GM10248 (cell line): ENCODE data around the gene HOXA7.

ENCODE experiments used
- CTCF ChIA-PET: fragments of 300-600 bp; sonication (Branson Sonifier 250); formaldehyde crosslinking; extraction: SDS; loops from one replicate; lab custom pipeline; 2021; ENCODE audit warnings: antibody characterized with exemption; lab: Yijun Ruan, JAX
- POLR2A ChIA-PET: fragments of 350-650 bp; sonication (Branson Sonifier 250); formaldehyde crosslinking; extraction: SDS; loops from one replicate; lab custom pipeline; 2020; ENCODE audit warnings: antibody characterized with exemption; lab: Yijun Ruan, JAX
- DNase-seq: peaks from one replicate; pipeline ENCODE4 v3.0.0; 2012; ENCODE audit errors: extremely low spot score
- CTCF ChIP-seq: IDR thresholded peaks from 2 replicates; pipeline ENCODE4 v1.5.1; 2012; ENCODE audit warnings: mild to moderate bottlenecking, low read depth; ENCODE audit errors: extremely low read depth, missing control alignments, control extremely low read depth

HOXA7 gene

GRCh38 chr7:27198138-27198841, 41.8 kb upstream of the HOXA7 start:
- CTCF ChIA-PET, result interaction anchor here (1.0 to 2.7 kb wide), 5 partner anchors 11 to 896 kb away, joined by 3 to 12 read pairs (median 6); no protein-coding TSS in a partner anchor
- no peak for DNase-seq
- no peak for TF ChIP-seq CTCF
- POLR2A ChIA-PET, result no interaction called here

- CTCF ChIA-PET, result interaction anchor here (1.0 to 2.5 kb wide), 2 partner anchors 14 to 823 kb away, joined by 3 to 11 read pairs; no protein-coding TSS in a partner anchor
- DNase-seq, result no peak
- POLR2A ChIA-PET, result no interaction called here
- TF ChIP-seq CTCF, result no peak
Measured at GRCh38 chr7:27197137-27198042, 40.9 kb upstream of the HOXA7 start.

- peak; percentile 77 for TF ChIP-seq CTCF
- peak; percentile 61 for DNase-seq
- POLR2A ChIA-PET, result no interaction called here
Measured at GRCh38 chr7:27196287-27196767, 39.9 kb upstream of the HOXA7 start.

GRCh38 chr7:27194686-27195379, 38.4 kb upstream of the HOXA7 start:
- CTCF ChIA-PET, result interaction anchor here (0.9 to 4.9 kb wide), 16 partner anchors 10 to 902 kb away, joined by 3 to 79 read pairs (median 8); partner anchors contain the start of gene HOXA11
- no peak for TF ChIP-seq CTCF
- POLR2A ChIA-PET, result no interaction called here
- no peak for DNase-seq

More at GRCh38 chr7:27196287-27196767, 39.9 kb upstream of the HOXA7 start:
- CTCF ChIA-PET, result interaction anchor here (0.6 to 4.9 kb wide), 57 partner anchors 8 to 1356 kb away, joined by 3 to 79 read pairs (median 4); partner anchors contain the start of genes EVX1, HOXA11, HOXA5 and HOXA9

GRCh38 chr7:27194002-27194352, 37.5 kb upstream of the HOXA7 start:
- TF ChIP-seq CTCF, result no peak
- ChIA-PET CTCF (interaction anchor here (0.7 to 4.9 kb wide), 5 partner anchors 40 to 903 kb away, joined by 3 to 79 read pairs (median 26); no protein-coding TSS in a partner anchor), POLR2A (no interaction called here)
- no peak for DNase-seq
